Activated naive CD8-positive, alpha-beta T cell treated with anti-CD3 and anti-CD28 coated beads, Interleukin-2, amount 50 U/mL, for 24 hours (primary cell): ENCODE measurements around the gene SOD3.

ENCODE experiments used
- ATAC-seq: fragments of 150-1000 bp; cut with Tn5 transposase; one replicate; pipeline ENCODE4 v1.10.0; 2021
- DNase-seq: peaks from one replicate; pipeline ENCODE4 v3.0.0; 2021
- H3K27ac Mint-ChIP-seq: one replicate; pipeline ENCODE4 v1.8.0; 2021; ENCODE audit warnings: mild to moderate bottlenecking, mixed read lengths
- H3K27me3 Mint-ChIP-seq: one replicate; pipeline ENCODE4 v1.8.0; 2021; ENCODE audit warnings: mixed read lengths
- H3K36me3 Mint-ChIP-seq: one replicate; pipeline ENCODE4 v1.8.0; 2021; ENCODE audit warnings: low read depth, mixed read lengths
- H3K4me1 Mint-ChIP-seq: one replicate; pipeline ENCODE4 v1.8.0; 2021; ENCODE audit warnings: mixed read lengths
- H3K4me3 Mint-ChIP-seq: one replicate; pipeline ENCODE4 v1.8.0; 2021; ENCODE audit warnings: mild to moderate bottlenecking, moderate library complexity, mixed read lengths
- H3K9me3 Mint-ChIP-seq: one replicate; pipeline ENCODE4 v1.8.0; 2021; ENCODE audit warnings: mixed read lengths

Gene SOD3

DNA sequence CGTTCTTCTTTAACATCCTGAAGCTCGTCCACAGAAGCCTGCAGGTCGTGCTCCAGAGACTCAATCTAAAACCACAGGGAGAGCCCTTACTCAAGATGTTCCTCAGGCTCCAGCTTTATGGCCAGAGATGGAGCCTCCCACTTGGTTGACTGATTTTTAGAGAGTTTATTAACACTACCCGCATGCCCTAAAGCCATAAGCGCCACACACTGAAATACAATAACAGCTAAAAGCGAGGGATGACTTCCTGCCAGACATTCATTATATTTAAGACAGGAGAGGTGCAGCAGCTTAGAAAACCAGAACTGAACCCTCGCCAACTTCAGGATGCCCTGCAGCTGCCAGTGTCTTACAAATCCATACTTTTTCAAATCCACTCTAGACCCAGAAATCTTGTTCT, 42.0 kb downstream of the SOD3 start:
- no peak overlapping the region for H3K27ac Mint-ChIP-seq
- ATAC-seq (no peak), DNase-seq (no peak)
- no peaks in the 10 kb centered on the region for H3K36me3 Mint-ChIP-seq
- H3K27me3 Mint-ChIP-seq: no peaks in the 10 kb centered on the region
- H3K4me1 Mint-ChIP-seq: no peaks in the 10 kb centered on the region
- no peaks in the 10 kb centered on the region for H3K9me3 Mint-ChIP-seq
- H3K4me3 Mint-ChIP-seq: no peak overlapping the region

- Mint-ChIP-seq H3K36me3 (no peaks in the 10 kb centered on the region), H3K9me3 (no peaks in the 10 kb centered on the region), H3K4me1 (no peaks in the 10 kb centered on the region), H3K27me3 (no peaks in the 10 kb centered on the region), H3K27ac (no peak overlapping the region), H3K4me3 (no peak overlapping the region)
- no peak for ATAC-seq
- DNase-seq: no peak
Observed at GRCh38 chr4:24837781-24838180, 42.4 kb downstream of the SOD3 start.

DNA sequence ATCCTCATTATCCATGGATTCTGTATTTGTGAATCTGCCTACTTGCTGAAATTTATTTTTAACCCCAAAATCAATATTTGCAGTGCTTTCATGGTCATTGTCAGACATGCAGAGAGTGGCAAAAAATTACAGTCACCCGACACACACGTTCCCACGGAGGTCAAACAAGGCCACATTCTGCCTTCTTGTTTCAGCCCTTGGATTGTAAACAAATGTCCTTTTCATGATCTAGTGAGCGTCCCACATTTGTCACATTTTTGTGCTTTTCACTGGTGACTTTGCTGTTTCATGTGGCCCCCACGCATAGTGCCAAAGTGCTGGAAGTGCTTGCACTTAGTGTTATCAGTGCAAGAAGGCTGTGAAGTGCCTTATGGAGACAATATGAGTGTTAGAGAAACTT, 45.0 kb downstream of the SOD3 start:
- Mint-ChIP-seq H3K4me3 (no peak overlapping the region), H3K27ac (no peak overlapping the region), H3K9me3 (no peaks in the 10 kb centered on the region), H3K27me3 (no peaks in the 10 kb centered on the region), H3K36me3 (no peaks in the 10 kb centered on the region), H3K4me1 (no peaks in the 10 kb centered on the region)
- ATAC-seq (no peak), DNase-seq (no peak)

DNA sequence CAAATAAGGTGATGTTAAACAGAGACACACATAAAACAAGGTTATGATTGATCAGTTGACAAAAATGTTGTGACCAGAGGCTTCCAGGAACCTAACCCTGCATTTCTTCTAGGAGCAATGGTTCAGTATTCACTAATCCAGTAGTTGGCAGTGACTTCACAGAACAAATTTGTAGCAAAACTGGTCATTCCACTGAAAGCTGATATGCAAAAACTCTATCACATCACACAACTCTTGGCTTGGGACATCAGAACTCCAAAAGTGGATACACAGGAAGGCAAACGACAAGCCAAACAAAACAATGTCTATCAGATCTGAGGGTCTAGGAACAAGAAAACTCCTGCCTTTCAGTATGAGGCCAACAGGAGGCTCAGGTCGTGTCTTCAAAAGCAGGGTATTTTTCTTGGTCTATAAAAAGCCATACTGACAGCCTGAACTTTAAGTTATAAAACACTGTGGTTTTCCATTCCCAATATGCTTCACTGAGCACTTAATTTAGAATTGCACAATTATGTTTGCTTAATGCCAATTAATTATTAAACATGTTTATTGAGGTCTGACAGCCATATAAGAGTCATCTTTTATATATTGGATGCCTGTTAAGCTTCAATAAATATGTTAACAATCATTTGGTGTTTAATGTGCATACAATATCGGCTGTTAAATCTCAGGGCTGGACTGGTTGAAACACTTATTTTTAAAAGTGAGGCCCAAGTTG, 45.6 kb downstream of the SOD3 start:
- H3K36me3 Mint-ChIP-seq: no peaks in the 10 kb centered on the region
- no peak overlapping the region for H3K27ac Mint-ChIP-seq
- no peaks in the 10 kb centered on the region for H3K27me3 Mint-ChIP-seq
- H3K4me3 Mint-ChIP-seq: no peak overlapping the region
- DNase-seq (no peak), ATAC-seq (no peak)
- H3K9me3 Mint-ChIP-seq: no peaks in the 10 kb centered on the region
- H3K4me1 Mint-ChIP-seq: no peaks in the 10 kb centered on the region

- Mint-ChIP-seq H3K36me3 (no peaks in the 10 kb centered on the region), H3K4me1 (no peaks in the 10 kb centered on the region), H3K9me3 (no peaks in the 10 kb centered on the region), H3K4me3 (no peak overlapping the region), H3K27me3 (no peaks in the 10 kb centered on the region), H3K27ac (no peak overlapping the region)
- ATAC-seq (no peak), DNase-seq (no peak)
Observed at GRCh38 chr4:24842356-24842755, 47.0 kb downstream of the SOD3 start.

DNA sequence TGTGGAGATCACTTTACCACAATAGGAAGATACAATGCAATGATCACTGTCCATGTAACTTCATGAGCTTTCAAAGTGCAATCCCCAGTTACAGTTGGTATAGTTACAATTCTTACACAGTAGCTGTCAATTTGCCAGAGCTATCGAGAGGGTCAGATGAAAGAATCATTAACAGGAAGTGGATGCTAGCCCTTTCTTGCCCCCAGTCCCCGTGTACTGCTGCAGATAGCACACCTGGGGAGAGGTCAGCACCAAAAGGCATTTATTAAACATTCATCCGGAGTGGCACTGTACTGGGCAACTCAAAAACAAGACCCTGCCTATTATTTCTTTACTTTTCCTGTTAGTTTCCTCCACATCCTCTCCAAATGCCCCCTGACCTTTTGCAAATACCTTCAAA, 47.7 kb downstream of the SOD3 start:
- H3K27me3 Mint-ChIP-seq: no peaks in the 10 kb centered on the region
- no peaks in the 10 kb centered on the region for H3K36me3 Mint-ChIP-seq
- H3K4me1 Mint-ChIP-seq: no peaks in the 10 kb centered on the region
- H3K9me3 Mint-ChIP-seq: no peaks in the 10 kb centered on the region
- ATAC-seq (no peak), DNase-seq (no peak)
- H3K4me3 Mint-ChIP-seq: no peak overlapping the region
- H3K27ac Mint-ChIP-seq: no peak overlapping the region

DNA sequence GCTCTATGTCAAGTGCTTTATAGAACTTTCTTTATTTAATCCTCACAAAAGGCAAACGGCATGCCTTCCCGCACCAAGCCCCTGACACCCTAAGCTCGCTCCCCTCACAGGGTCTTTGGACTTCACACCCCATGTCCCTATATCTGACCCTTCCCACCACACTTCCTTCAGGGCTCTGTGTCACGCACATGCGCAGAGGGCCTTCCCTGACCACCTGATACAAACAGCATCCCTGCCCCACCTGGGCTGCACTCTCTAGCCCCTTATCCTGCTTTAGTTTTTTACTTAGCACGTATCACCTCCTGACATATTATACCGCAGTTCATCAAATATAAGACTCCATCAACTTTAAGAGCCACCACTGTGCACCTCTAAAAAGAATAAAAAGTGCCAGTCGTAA, 49.8 kb downstream of the SOD3 start:
- Mint-ChIP-seq H3K4me3 (no peak overlapping the region), H3K27me3 (no peaks in the 10 kb centered on the region), H3K36me3 (no peaks in the 10 kb centered on the region), H3K4me1 (no peaks in the 10 kb centered on the region), H3K27ac (no peak overlapping the region), H3K9me3 (no peaks in the 10 kb centered on the region)
- DNase-seq (no peak), ATAC-seq (no peak)

DNA sequence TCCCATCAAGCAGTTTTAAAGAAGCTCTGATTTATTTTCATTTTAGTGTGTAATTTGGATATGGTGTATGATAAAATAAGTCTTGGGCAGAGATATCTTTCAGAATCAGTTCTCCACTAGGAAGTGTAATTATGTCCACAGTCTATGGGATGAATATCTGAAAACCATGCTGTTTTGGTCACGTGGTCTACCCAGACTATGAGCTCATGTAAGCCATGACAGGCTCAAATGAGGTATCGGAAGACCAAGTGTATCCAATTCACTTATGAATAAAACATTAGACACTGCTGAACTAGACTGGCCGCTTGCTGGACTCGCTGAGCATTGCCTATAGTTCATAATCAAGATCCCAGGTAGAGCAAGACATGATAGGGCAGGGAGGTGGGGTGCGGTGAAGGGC, 50.5 kb downstream of the SOD3 start:
- H3K4me3 Mint-ChIP-seq: no peak overlapping the region
- no peaks in the 10 kb centered on the region for H3K36me3 Mint-ChIP-seq
- H3K9me3 Mint-ChIP-seq: no peaks in the 10 kb centered on the region
- DNase-seq (no peak), ATAC-seq (no peak)
- H3K27ac Mint-ChIP-seq: no peak overlapping the region
- no peaks in the 10 kb centered on the region for H3K27me3 Mint-ChIP-seq
- H3K4me1 Mint-ChIP-seq: no peaks in the 10 kb centered on the region

- no peaks in the 10 kb centered on the region for H3K4me1 Mint-ChIP-seq
- H3K9me3 Mint-ChIP-seq: no peaks in the 10 kb centered on the region
- no peaks in the 10 kb centered on the region for H3K36me3 Mint-ChIP-seq
- no peak overlapping the region for H3K27ac Mint-ChIP-seq
- DNase-seq: no peak
- no peak for ATAC-seq
- no peak overlapping the region for H3K4me3 Mint-ChIP-seq
- H3K27me3 Mint-ChIP-seq: no peaks in the 10 kb centered on the region
Observed at GRCh38 chr4:24846716-24847115, 51.3 kb downstream of the SOD3 start.

GRCh38 chr4:24849351-24849750, 54.0 kb downstream of the SOD3 start:
- H3K4me3 Mint-ChIP-seq: no peak overlapping the region
- DNase-seq (no peak), ATAC-seq (no peak)
- no peaks in the 10 kb centered on the region for H3K9me3 Mint-ChIP-seq
- H3K27me3 Mint-ChIP-seq: peaks cover 4% of the 10 kb centered on the region
- no peaks in the 10 kb centered on the region for H3K4me1 Mint-ChIP-seq
- H3K27ac Mint-ChIP-seq: no peak overlapping the region
- H3K36me3 Mint-ChIP-seq: no peaks in the 10 kb centered on the region

- no peak overlapping the region for H3K27ac Mint-ChIP-seq
- no peaks in the 10 kb centered on the region for H3K4me1 Mint-ChIP-seq
- no peak for ATAC-seq
- DNase-seq: no peak
- H3K27me3 Mint-ChIP-seq: peaks cover 4% of the 10 kb centered on the region
- no peak overlapping the region for H3K4me3 Mint-ChIP-seq
- H3K36me3 Mint-ChIP-seq: no peaks in the 10 kb centered on the region
- no peaks in the 10 kb centered on the region for H3K9me3 Mint-ChIP-seq
Observed at GRCh38 chr4:24849756-24850155, 54.4 kb downstream of the SOD3 start.
